Measurements from ENCODE around the gene TP53BP1.
"Not testable (repeated sequence)": the region's sequence is repeated elsewhere in the genome, so short reads cannot be mapped to it uniquely, and the experiment has no call there.

TP53BP1 gene

GRCh38 chr15:43534897-43535296, 41.9 kb upstream of the TP53BP1 start:
- ATAC-seq, result no peak
- TF ChIP-seq PPARA (CRISPR knock-in tag; IDR thresholded peaks at IDR 0.05; ENCODE audit: borderline replicate concordance) (no peak), RARB (CRISPR knock-in tag; IDR thresholded peaks at IDR 0.05) (no peak), OSR1 (CRISPR knock-in tag; IDR thresholded peaks at IDR 0.05) (no peak), CSRNP3 (CRISPR knock-in tag; IDR thresholded peaks at IDR 0.05) (no peak), PATZ1 (CRISPR knock-in tag; IDR thresholded peaks at IDR 0.05; ENCODE audit: borderline replicate concordance) (no peak), ARNTL (CRISPR knock-in tag; IDR thresholded peaks at IDR 0.05; ENCODE audit: borderline replicate concordance, low read depth) (no peak), ZNF70 (CRISPR knock-in tag; IDR thresholded peaks at IDR 0.05) (no peak), ZNF565 (CRISPR knock-in tag; conservative IDR thresholded peaks at IDR 0.05; ENCODE audit: low read depth) (no peak), ZFP30 (CRISPR knock-in tag; IDR thresholded peaks at IDR 0.05) (no peak), ISL1 (CRISPR knock-in tag; IDR thresholded peaks at IDR 0.05) (no peak), SNAI2 (CRISPR knock-in tag; IDR thresholded peaks at IDR 0.05) (no peak), ZNF8 (CRISPR knock-in tag; IDR thresholded peaks at IDR 0.05) (no peak), CSDC2 (CRISPR knock-in tag; IDR thresholded peaks at IDR 0.05) (no peak), ESRRG (CRISPR knock-in tag; IDR thresholded peaks at IDR 0.05) (no peak)
- TF ChIP-seq, protein P1, sequence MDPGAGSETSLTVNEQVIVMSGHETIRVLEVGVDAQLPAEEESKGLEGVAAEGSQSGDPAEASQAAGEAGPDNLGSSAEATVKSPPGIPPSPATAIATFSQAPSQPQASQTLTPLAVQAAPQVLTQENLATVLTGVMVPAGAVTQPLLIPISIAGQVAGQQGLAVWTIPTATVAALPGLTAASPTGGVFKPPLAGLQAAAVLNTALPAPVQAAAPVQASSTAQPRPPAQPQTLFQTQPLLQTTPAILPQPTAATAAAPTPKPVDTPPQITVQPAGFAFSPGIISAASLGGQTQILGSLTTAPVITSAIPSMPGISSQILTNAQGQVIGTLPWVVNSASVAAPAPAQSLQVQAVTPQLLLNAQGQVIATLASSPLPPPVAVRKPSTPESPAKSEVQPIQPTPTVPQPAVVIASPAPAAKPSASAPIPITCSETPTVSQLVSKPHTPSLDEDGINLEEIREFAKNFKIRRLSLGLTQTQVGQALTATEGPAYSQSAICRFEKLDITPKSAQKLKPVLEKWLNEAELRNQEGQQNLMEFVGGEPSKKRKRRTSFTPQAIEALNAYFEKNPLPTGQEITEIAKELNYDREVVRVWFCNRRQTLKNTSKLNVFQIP (CRISPR knock-in tag; IDR thresholded peaks at IDR 0.05; ENCODE audit: borderline replicate concordance, low read depth), result no peak
- TF ChIP-seq, protein P2, sequence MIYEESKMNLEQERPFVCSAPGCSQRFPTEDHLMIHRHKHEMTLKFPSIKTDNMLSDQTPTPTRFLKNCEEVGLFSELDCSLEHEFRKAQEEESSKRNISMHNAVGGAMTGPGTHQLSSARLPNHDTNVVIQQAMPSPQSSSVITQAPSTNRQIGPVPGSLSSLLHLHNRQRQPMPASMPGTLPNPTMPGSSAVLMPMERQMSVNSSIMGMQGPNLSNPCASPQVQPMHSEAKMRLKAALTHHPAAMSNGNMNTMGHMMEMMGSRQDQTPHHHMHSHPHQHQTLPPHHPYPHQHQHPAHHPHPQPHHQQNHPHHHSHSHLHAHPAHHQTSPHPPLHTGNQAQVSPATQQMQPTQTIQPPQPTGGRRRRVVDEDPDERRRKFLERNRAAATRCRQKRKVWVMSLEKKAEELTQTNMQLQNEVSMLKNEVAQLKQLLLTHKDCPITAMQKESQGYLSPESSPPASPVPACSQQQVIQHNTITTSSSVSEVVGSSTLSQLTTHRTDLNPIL (CRISPR knock-in tag; IDR thresholded peaks at IDR 0.05; ENCODE audit: low read depth), result no peak
- TF ChIP-seq, protein P3, sequence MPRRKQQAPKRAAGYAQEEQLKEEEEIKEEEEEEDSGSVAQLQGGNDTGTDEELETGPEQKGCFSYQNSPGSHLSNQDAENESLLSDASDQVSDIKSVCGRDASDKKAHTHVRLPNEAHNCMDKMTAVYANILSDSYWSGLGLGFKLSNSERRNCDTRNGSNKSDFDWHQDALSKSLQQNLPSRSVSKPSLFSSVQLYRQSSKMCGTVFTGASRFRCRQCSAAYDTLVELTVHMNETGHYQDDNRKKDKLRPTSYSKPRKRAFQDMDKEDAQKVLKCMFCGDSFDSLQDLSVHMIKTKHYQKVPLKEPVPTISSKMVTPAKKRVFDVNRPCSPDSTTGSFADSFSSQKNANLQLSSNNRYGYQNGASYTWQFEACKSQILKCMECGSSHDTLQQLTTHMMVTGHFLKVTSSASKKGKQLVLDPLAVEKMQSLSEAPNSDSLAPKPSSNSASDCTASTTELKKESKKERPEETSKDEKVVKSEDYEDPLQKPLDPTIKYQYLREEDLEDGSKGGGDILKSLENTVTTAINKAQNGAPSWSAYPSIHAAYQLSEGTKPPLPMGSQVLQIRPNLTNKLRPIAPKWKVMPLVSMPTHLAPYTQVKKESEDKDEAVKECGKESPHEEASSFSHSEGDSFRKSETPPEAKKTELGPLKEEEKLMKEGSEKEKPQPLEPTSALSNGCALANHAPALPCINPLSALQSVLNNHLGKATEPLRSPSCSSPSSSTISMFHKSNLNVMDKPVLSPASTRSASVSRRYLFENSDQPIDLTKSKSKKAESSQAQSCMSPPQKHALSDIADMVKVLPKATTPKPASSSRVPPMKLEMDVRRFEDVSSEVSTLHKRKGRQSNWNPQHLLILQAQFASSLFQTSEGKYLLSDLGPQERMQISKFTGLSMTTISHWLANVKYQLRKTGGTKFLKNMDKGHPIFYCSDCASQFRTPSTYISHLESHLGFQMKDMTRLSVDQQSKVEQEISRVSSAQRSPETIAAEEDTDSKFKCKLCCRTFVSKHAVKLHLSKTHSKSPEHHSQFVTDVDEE (CRISPR knock-in tag; IDR thresholded peaks at IDR 0.05), result no peak

DNA sequence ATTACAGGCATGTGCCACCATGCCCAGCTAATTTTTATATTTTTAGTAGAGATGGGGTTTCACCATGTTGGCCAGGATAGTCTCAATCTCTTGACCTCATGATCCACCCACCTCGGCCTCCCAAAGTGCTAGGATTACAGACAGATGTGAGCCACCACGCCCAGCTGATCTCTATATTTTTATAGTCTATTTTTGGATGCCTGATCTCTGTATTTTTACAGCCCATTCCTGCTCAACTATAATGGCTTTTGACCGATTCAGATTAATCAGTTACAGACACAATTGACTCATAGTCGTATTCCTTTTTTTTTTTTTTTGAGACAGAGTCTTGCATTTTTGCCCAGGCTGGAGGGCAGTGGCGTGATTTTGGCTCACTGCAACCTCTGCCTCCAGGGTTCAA, 39.9 kb upstream of the TP53BP1 start:
- not testable (repeated sequence) for ATAC-seq

- ATAC-seq, result no peak; the same call in 1 of the 3 replicates
- TF ChIP-seq ZFP30 (CRISPR knock-in tag; IDR thresholded peaks at IDR 0.05) (no peak), ISL1 (CRISPR knock-in tag; IDR thresholded peaks at IDR 0.05) (no peak), ESRRG (CRISPR knock-in tag; IDR thresholded peaks at IDR 0.05) (no peak), BACH2 (CRISPR knock-in tag; IDR thresholded peaks at IDR 0.05; ENCODE audit: borderline replicate concordance) (no peak), PPARA (CRISPR knock-in tag; IDR thresholded peaks at IDR 0.05; ENCODE audit: borderline replicate concordance) (no peak), ZNF70 (CRISPR knock-in tag; IDR thresholded peaks at IDR 0.05) (no peak), TCF4 (CRISPR knock-in tag; IDR thresholded peaks at IDR 0.05; ENCODE audit: borderline replicate concordance) (no peak), ZFP3 (CRISPR knock-in tag; IDR thresholded peaks at IDR 0.05) (no peak)
- TF ChIP-seq, protein P2 (CRISPR knock-in tag; IDR thresholded peaks at IDR 0.05; ENCODE audit: low read depth), result no peak
- TF ChIP-seq, protein P1 (CRISPR knock-in tag; IDR thresholded peaks at IDR 0.05; ENCODE audit: borderline replicate concordance, low read depth), result no peak
- TF ChIP-seq, protein P3 (CRISPR knock-in tag; IDR thresholded peaks at IDR 0.05), result no peak
Observed at GRCh38 chr15:43531018-43531670, 38.2 kb upstream of the TP53BP1 start.
